Caco-2 (cell line): Measurements from ENCODE around the gene TMEM150C. TPM values are rescaled to one million over a fixed set of nuclear protein-coding genes. Genes with fewer than 3 reads are reported as not detected.

Experiments
- BruUV-seq: library from RNA; stranded (reverse); fragments of 400-500 nt; replicated peaks from 2 replicates; lab custom pipeline; 2021; lab: Mats Ljungman, UMichigan
- CTCF ChIA-PET: fragments of 300-600 bp; sonication (Branson Sonifier 250); formaldehyde crosslinking; loops from one replicate; lab custom pipeline; 2022; ENCODE audit warnings: antibody characterized with exemption; lab: Charles Lee
- POLR2A ChIA-PET: fragments of 300-600 bp; sonication (Branson Sonifier 250); formaldehyde crosslinking; loops from one replicate; lab custom pipeline; 2022; ENCODE audit warnings: antibody characterized with exemption; lab: Charles Lee
- DNase-seq, 2 experiments: peaks; one replicate each; pipeline versions ENCODE4 v3.0.0 to v3.0.0-alpha.2; 2020 to 2022
- H3K27me3 ChIP-seq: replicated peaks from 2 replicates; pipeline ENCODE4 v1.6.0; 2011; ENCODE audit warnings: low read length; ENCODE audit not compliant: control insufficient read depth, insufficient read depth
- H3K36me3 ChIP-seq: 2 replicates; pipeline ENCODE4 v1.5.1; 2011; ENCODE audit warnings: low read length; ENCODE audit not compliant: control insufficient read depth, insufficient read depth
- H3K4me1 ChIP-seq: fragments of 250-450 bp; sonication (Bioruptor Pico); 2 replicates; pipeline ENCODE4 v1.5.1; 2020; ENCODE audit warnings: mild to moderate bottlenecking
- H3K4me3 ChIP-seq: 2 replicates; pipeline ENCODE4 v1.5.1; 2011; ENCODE audit warnings: low read depth, mild to moderate bottlenecking, control low read depth, low read length
- H3K9me3 ChIP-seq: fragments of 250-450 bp; sonication (Bioruptor Pico); 2 replicates; pipeline ENCODE4 v1.5.1; 2020; ENCODE audit warnings: mild to moderate bottlenecking, moderate library complexity
- H3K27ac Mint-ChIP-seq: one replicate; pipeline ENCODE4 v1.8.0; 2022; ENCODE audit warnings: mixed read lengths; ENCODE audit not compliant: unreplicated experiment
- H3K27me3 Mint-ChIP-seq: one replicate; pipeline ENCODE4 v1.8.0; 2022; ENCODE audit warnings: mixed read lengths; ENCODE audit not compliant: insufficient read depth, unreplicated experiment
- H3K36me3 Mint-ChIP-seq: one replicate; pipeline ENCODE4 v1.8.0; 2022; ENCODE audit warnings: mild to moderate bottlenecking, mixed read lengths; ENCODE audit not compliant: insufficient read depth, unreplicated experiment
- H3K4me1 Mint-ChIP-seq: one replicate; pipeline ENCODE4 v1.8.0; 2022; ENCODE audit warnings: low read depth, mixed read lengths; ENCODE audit not compliant: unreplicated experiment
- H3K4me3 Mint-ChIP-seq: one replicate; pipeline ENCODE4 v1.8.0; 2022; ENCODE audit warnings: mild to moderate bottlenecking, moderate library complexity, mixed read lengths; ENCODE audit not compliant: unreplicated experiment
- H3K9me3 Mint-ChIP-seq: one replicate; pipeline ENCODE4 v1.8.0; 2022; ENCODE audit warnings: mixed read lengths; ENCODE audit not compliant: unreplicated experiment
- intact Hi-C: fragments of 100-400 bp; cut with micrococcal nuclease; formaldehyde crosslinking; loops from one replicate; pipeline ENCODE4 v1.10.0; 2022; ENCODE audit not compliant: unreplicated experiment
- total RNA-seq: library from RNA; stranded (reverse); gene quantifications from 2 replicates; pipeline ENCODE4 v1.2.3, GENCODE V29; 2022
- TF ChIP-seq, protein P1 (sequence below), 2 experiments: fragments of 200-600 bp in 1 of 2; IDR thresholded peaks; 1 replicate in 1 of 2; 2 replicates in 1 of 2; pipeline versions ENCODE4 v1.5.1 to v1.8.0; 2011 to 2022; ENCODE audit warnings: antibody characterized with exemption in 1 of 2, control low read depth in 1 of 2, inconsistent platforms in 1 of 2, low read depth in 1 of 2, low read length in 1 of 2, mild to moderate bottlenecking in 1 of 2, moderate library complexity in 1 of 2; ENCODE audit not compliant: insufficient read depth in 1 of 2, severe bottlenecking in 1 of 2, unreplicated experiment in 1 of 2

TMEM150C gene
- total RNA-seq, 1 experiment from 2014 or later: 5.7 TPM

DNA sequence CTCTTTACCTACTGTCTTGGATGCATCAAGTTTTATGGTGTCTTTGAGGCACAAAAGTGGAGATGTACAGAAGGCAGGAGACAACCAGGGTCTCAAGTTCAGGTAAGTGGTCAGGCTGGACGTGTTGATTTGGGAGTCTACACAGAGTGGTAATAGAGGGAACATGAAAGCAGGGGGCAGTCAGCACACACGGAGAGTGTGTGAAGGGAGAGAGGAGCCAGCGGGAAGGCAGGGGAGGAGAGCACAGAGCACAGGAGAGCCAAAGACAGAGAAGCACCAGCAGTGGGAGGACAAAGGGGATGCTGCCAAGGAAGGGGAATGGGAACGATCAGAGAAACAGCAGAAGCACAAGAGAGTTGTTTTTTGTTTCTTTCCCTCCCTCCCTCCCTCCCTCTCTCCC lies 32.9 kb downstream of the TMEM150C start:
- Mint-ChIP-seq H3K27ac (no peak overlapping the region), H3K27me3 (no peaks in the 10 kb centered on the region), H3K4me1 (peaks cover 16% of the 10 kb centered on the region), H3K4me3 (no peak overlapping the region), H3K36me3 (no peaks in the 10 kb centered on the region), H3K9me3 (no peaks in the 10 kb centered on the region)
- no peaks in the 10 kb centered on the region for H3K9me3 ChIP-seq
- H3K4me3 ChIP-seq: no peak overlapping the region
- DNase-seq: no peak
- intact Hi-C loops: loop anchor here (2.0 to 5.0 kb wide), 2 partner anchors 33 to 70 kb away; partner anchors contain the start of gene TMEM150C
- ChIA-PET CTCF (no interaction called here), POLR2A (no interaction called here)
- H3K36me3 ChIP-seq: no peaks in the 10 kb centered on the region
- TF ChIP-seq, protein P1, sequence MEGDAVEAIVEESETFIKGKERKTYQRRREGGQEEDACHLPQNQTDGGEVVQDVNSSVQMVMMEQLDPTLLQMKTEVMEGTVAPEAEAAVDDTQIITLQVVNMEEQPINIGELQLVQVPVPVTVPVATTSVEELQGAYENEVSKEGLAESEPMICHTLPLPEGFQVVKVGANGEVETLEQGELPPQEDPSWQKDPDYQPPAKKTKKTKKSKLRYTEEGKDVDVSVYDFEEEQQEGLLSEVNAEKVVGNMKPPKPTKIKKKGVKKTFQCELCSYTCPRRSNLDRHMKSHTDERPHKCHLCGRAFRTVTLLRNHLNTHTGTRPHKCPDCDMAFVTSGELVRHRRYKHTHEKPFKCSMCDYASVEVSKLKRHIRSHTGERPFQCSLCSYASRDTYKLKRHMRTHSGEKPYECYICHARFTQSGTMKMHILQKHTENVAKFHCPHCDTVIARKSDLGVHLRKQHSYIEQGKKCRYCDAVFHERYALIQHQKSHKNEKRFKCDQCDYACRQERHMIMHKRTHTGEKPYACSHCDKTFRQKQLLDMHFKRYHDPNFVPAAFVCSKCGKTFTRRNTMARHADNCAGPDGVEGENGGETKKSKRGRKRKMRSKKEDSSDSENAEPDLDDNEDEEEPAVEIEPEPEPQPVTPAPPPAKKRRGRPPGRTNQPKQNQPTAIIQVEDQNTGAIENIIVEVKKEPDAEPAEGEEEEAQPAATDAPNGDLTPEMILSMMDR (IDR thresholded peaks at IDR 0.05; ENCODE audit: insufficient read depth in 1 of 2, low read depth in 1 of 2, low read length in 1 of 2, severe bottlenecking in 1 of 2, unreplicated experiment in 1 of 2): no peak
- H3K27me3 ChIP-seq: no peaks in the 10 kb centered on the region
- H3K4me1 ChIP-seq: peaks cover 35% of the 10 kb centered on the region
- no TSS peak for BruUV-seq

DNA sequence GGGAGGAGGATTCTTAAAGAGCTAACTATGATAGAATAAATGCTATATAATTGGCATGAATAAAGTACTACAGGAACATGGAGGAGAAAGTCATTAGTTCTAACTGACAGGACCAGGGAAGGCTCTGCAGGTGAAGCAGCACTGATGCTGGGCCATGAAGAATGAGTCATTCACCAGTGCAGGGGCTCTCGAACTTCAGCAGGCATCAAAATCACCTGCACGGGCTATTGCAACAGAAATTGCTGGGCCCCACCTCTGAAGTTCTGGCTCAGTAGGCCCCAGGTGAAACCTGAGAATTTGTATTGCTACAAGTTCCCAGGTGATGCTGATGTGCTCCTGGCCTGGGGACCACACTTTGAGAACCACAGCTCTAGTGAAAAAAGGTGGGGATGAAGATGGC lies 33.7 kb downstream of the TMEM150C start:
- peaks cover 35% of the 10 kb centered on the region for H3K4me1 ChIP-seq
- H3K4me3 ChIP-seq: no peak overlapping the region
- no peaks in the 10 kb centered on the region for H3K27me3 ChIP-seq
- H3K4me1 Mint-ChIP-seq: peaks cover 17% of the 10 kb centered on the region
- ChIA-PET CTCF (interaction anchor here (0.6 kb wide), 1 partner anchor 754 kb away, joined by 3 read pairs; no protein-coding TSS in a partner anchor), POLR2A (no interaction called here)
- intact Hi-C loops: loop anchor here (2.0 to 5.0 kb wide), 2 partner anchors 34 to 71 kb away; partner anchors contain the start of gene TMEM150C
- no peak overlapping the region for H3K27ac Mint-ChIP-seq
- H3K9me3 Mint-ChIP-seq: no peaks in the 10 kb centered on the region
- no peaks in the 10 kb centered on the region for H3K27me3 Mint-ChIP-seq
- H3K36me3 ChIP-seq: no peaks in the 10 kb centered on the region
- no TSS peak for BruUV-seq
- no peak overlapping the region for H3K4me3 Mint-ChIP-seq
- no peaks in the 10 kb centered on the region for H3K9me3 ChIP-seq
- H3K36me3 Mint-ChIP-seq: no peaks in the 10 kb centered on the region
- DNase-seq: peak in 1 of 2 experiments; percentile 10
- TF ChIP-seq, protein P1 (IDR thresholded peaks at IDR 0.05; ENCODE audit: insufficient read depth in 1 of 2, low read depth in 1 of 2, low read length in 1 of 2, severe bottlenecking in 1 of 2, unreplicated experiment in 1 of 2): no peak

DNA sequence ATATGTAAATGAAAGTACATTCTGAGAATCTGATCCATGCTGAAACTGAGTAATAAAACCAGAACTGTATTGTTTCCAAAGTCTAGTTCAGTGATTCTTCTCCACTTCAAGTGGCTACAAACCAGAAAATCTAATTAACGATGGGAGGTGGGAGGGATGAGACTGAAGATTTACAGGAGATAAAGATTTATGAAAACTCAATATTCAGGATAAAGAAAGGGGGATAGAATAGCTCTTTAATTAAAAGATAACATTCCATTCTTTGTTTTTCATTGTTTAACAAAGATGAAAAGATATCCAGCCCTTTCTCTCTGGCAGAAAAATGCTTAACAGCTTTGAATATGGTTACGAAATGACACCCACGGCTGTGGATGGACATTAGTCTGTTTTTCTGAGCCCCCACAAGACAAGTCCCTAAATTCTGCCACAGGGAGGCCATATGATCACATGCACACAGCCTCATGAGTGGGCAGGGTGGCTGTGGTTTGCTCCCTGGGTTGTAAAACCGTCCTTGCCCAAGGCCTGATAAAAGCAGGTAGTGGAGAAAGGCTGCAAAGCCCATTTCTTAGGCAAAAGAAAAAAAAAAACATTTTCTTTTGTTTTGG lies 36.4 kb downstream of the TMEM150C start:
- POLR2A ChIA-PET: no interaction called here
- intact Hi-C loops: loop anchor here (2.0 to 5.0 kb wide), 2 partner anchors 37 to 49 kb away; partner anchors contain the start of gene TMEM150C
- no TSS peak for BruUV-seq
- Histone ChIP-seq H3K9me3 (no peaks in the 10 kb centered on the region), H3K4me1 (peaks cover 24% of the 10 kb centered on the region), H3K27me3 (no peaks in the 10 kb centered on the region), H3K4me3 (no peak overlapping the region), H3K36me3 (no peaks in the 10 kb centered on the region)
- peaks cover 27% of the 10 kb centered on the region for H3K4me1 Mint-ChIP-seq
- H3K27ac Mint-ChIP-seq: peak overlapping the region; percentile 19
- H3K36me3 Mint-ChIP-seq: peaks cover 5% of the 10 kb centered on the region
- no peaks in the 10 kb centered on the region for H3K27me3 Mint-ChIP-seq
- no peaks in the 10 kb centered on the region for H3K9me3 Mint-ChIP-seq
- CTCF ChIA-PET: interaction anchor here (1.3 kb wide), 1 partner anchor 55 kb away, joined by 3 read pairs; no protein-coding TSS in a partner anchor
- no peak overlapping the region for H3K4me3 Mint-ChIP-seq
- TF ChIP-seq, protein P1 (IDR thresholded peaks at IDR 0.05; ENCODE audit: insufficient read depth in 1 of 2, low read depth in 1 of 2, low read length in 1 of 2, severe bottlenecking in 1 of 2, unreplicated experiment in 1 of 2): no peak
- peak; percentile 24 to 44 for DNase-seq
